WTC11 (cell line): ENCODE data around the gene VIT. TPM values are rescaled to one million over a fixed set of nuclear protein-coding genes. Genes with fewer than 3 reads are reported as not detected.

Experiments
- ATAC-seq: fragments of 200-7000 bp; cut with Tn5 transposase; 2 replicates; pipeline ENCODE4 v1.10.0; 2021; ENCODE audit warnings: mild to moderate bottlenecking, moderate library complexity
- Bru-seq: library from RNA; stranded (reverse); fragments of 400-500 nt; gene quantifications from one replicate; lab custom pipeline; 2021; lab: Mats Ljungman, UMichigan
- CTCF ChIA-PET: fragments of 300-600 bp; sonication (Branson Sonifier 250); formaldehyde crosslinking; loops from one replicate; lab custom pipeline; 2021; ENCODE audit warnings: antibody characterized with exemption; lab: Charles Lee
- POLR2A ChIA-PET: fragments of 350-600 bp; sonication (Branson Sonifier 250); formaldehyde crosslinking; loops from one replicate; lab custom pipeline; 2021; ENCODE audit warnings: antibody characterized with exemption; lab: Charles Lee
- DNase-seq: peaks from one replicate; pipeline ENCODE4 v3.0.0; 2021; ENCODE audit warnings: low spot score
- H3K27ac Mint-ChIP-seq: 2 replicates; pipeline ENCODE4 v1.8.0; 2021; ENCODE audit warnings: mixed read lengths
- H3K27me3 Mint-ChIP-seq: 2 replicates; pipeline ENCODE4 v1.8.0; 2021; ENCODE audit warnings: low read depth, mild to moderate bottlenecking, moderate library complexity, mixed read lengths
- H3K36me3 Mint-ChIP-seq: 2 replicates; pipeline ENCODE4 v1.8.0; 2021; ENCODE audit warnings: mixed read lengths
- H3K4me1 Mint-ChIP-seq: 2 replicates; pipeline ENCODE4 v1.8.0; 2022; ENCODE audit warnings: mixed read lengths
- H3K4me3 Mint-ChIP-seq: 2 replicates; pipeline ENCODE4 v1.8.0; 2021; ENCODE audit warnings: mild to moderate bottlenecking, moderate library complexity, mixed read lengths
- H3K9me3 Mint-ChIP-seq: 2 replicates; pipeline ENCODE4 v1.8.0; 2021; ENCODE audit warnings: mixed read lengths
- AFF4 ChIP-seq: sonication (generic); formaldehyde crosslinking; IDR thresholded peaks from 2 replicates; pipeline ENCODE4 v1.8.1; 2023; ENCODE audit warnings: mild to moderate bottlenecking, missing genetic modification reagents, borderline replicate concordance
- ELF4 ChIP-seq: sonication (generic); formaldehyde crosslinking; IDR thresholded peaks from 2 replicates; pipeline ENCODE4 v1.8.1; 2022; ENCODE audit warnings: low read depth, mild to moderate bottlenecking, moderate library complexity, missing genetic modification reagents
- JAZF1 ChIP-seq: fragments of 250-450 bp; sonication (Bioruptor Pico); IDR thresholded peaks from 2 replicates; pipeline ENCODE4 v1.9.0; 2021; ENCODE audit warnings: moderate library complexity, mild to moderate bottlenecking, inconsistent platforms
- MLX ChIP-seq: sonication (generic); formaldehyde crosslinking; IDR thresholded peaks from 2 replicates; pipeline ENCODE4 v1.8.1; 2023; ENCODE audit warnings: mild to moderate bottlenecking, missing genetic modification reagents, moderate library complexity
- MYBL2 ChIP-seq: sonication (generic); formaldehyde crosslinking; IDR thresholded peaks from 2 replicates; pipeline ENCODE4 v1.8.1; 2023; ENCODE audit warnings: mild to moderate bottlenecking, moderate library complexity, missing genetic modification reagents
- NFATC4 ChIP-seq: fragments of 250-450 bp; sonication (Bioruptor Pico); IDR thresholded peaks from 2 replicates; pipeline ENCODE4 v1.9.0; 2021; ENCODE audit warnings: mild to moderate bottlenecking
- NFE2L1 ChIP-seq: sonication (generic); formaldehyde crosslinking; IDR thresholded peaks from 2 replicates; pipeline ENCODE4 v1.8.1; 2023; ENCODE audit warnings: missing genetic modification reagents
- NR3C1 ChIP-seq: sonication (generic); formaldehyde crosslinking; conservative IDR thresholded peaks from 2 replicates; pipeline ENCODE4 v1.8.1; 2023; ENCODE audit warnings: low read depth, mild to moderate bottlenecking, missing genetic modification reagents
- OVOL2 ChIP-seq: fragments of 250-450 bp; sonication (Bioruptor Pico); IDR thresholded peaks from 2 replicates; pipeline ENCODE4 v1.9.0; 2021; ENCODE audit warnings: mild to moderate bottlenecking, borderline replicate concordance
- RELA ChIP-seq: sonication (generic); formaldehyde crosslinking; IDR thresholded peaks from 2 replicates; pipeline ENCODE4 v1.8.1; 2022; ENCODE audit warnings: missing genetic modification reagents, mild to moderate bottlenecking, borderline replicate concordance
- SMAD4 ChIP-seq: sonication (generic); formaldehyde crosslinking; IDR thresholded peaks from 2 replicates; pipeline ENCODE4 v1.8.0; 2022; ENCODE audit warnings: mild to moderate bottlenecking, missing genetic modification reagents
- ZBTB21 ChIP-seq: sonication (generic); formaldehyde crosslinking; IDR thresholded peaks from 2 replicates; pipeline ENCODE4 v1.8.1; 2023; ENCODE audit warnings: mild to moderate bottlenecking, missing genetic modification reagents, borderline replicate concordance
- ZNF396 ChIP-seq: fragments of 250-450 bp; sonication (Bioruptor Pico); IDR thresholded peaks from 2 replicates; pipeline ENCODE4 v1.8.0; 2021; ENCODE audit warnings: mild to moderate bottlenecking, moderate library complexity, borderline replicate concordance
- ZNF425 ChIP-seq: fragments of 250-450 bp; sonication (Bioruptor Pico); conservative IDR thresholded peaks from 2 replicates; pipeline ENCODE4 v1.9.0; 2021; ENCODE audit warnings: mild to moderate bottlenecking
- long read RNA-seq, 3 experiments: library from RNA in 1 of 3; library from capped mRNA in 1 of 3; library from polyadenylated mRNA in 1 of 3; unstranded in 2 of 3; stranded (forward) in 1 of 3; transcript quantifications; one replicate each; pipeline ENCODE4 v2.0.0, GENCODE V29; 2021
- total RNA-seq: library from RNA; stranded (reverse); gene quantifications from 3 replicates; pipeline ENCODE4 v1.2.3, GENCODE V29; 2021

Gene VIT
- total RNA-seq = 0.11 to 0.46 TPM (median 0.27 TPM) in 3 replicates
- Bru-seq, nascent RNA = percentile 10 among the genes with signal in this experiment
- long read RNA-seq, experiment 1 = 0 reads
- long read RNA-seq, experiment 2 = 0 reads
- long read RNA-seq, experiment 3, partial matches to known transcripts = 0 of 2 reads
- long read RNA-seq, experiment 3, other reads (novel, unspliced or antisense) = 2 of 2 reads

- H3K36me3 Mint-ChIP-seq = no peaks in the 10 kb centered on the region
- H3K27ac Mint-ChIP-seq = no peak within 1 kb of the TSS
- CTCF ChIA-PET = interaction anchor here (0.5 to 4.8 kb wide), 4 partner anchors 32 to 127 kb away, joined by 3 to 29 read pairs (median 10); no protein-coding TSS in a partner anchor
These were observed at the start of gene VIT for GRCh38 chr2:36696533-36696932. VIT (plus strand) TSS chr2:36696707; CDS start chr2:36716371, 19,664 bp downstream.

GRCh38 chr2:36650031-36650829 lies 46.3 kb upstream of the VIT start:
- CTCF ChIA-PET = interaction anchor here (1.0 to 1.1 kb wide), 3 partner anchors 9 to 135 kb away, joined by 3 to 7 read pairs (median 4); no protein-coding TSS in a partner anchor
- no peak for TF ChIP-seq AFF4 (CRISPR knock-in tag)
- no peak for TF ChIP-seq ZBTB21 (CRISPR knock-in tag)
- TF ChIP-seq JAZF1 (CRISPR knock-in tag) = no peak
- TF ChIP-seq ZNF425 (CRISPR knock-in tag) = no peak
- ATAC-seq (peak; percentile 88), DNase-seq (no peak)
- POLR2A ChIA-PET = no interaction called here
- Mint-ChIP-seq H3K4me1 (peaks cover 9% of the 10 kb centered on the region), H3K27ac (peak overlapping the region; percentile 32; the same call in 1 of the 2 replicates), H3K4me3 (no peak overlapping the region), H3K9me3 (peaks cover 14% of the 10 kb centered on the region), H3K36me3 (peaks cover 5% of the 10 kb centered on the region), H3K27me3 (no peaks in the 10 kb centered on the region)

More at GRCh38 chr2:36696533-36696932, at the start of gene VIT:
- TF ChIP-seq NFATC4 (CRISPR knock-in tag) (no peak), NR3C1 (CRISPR knock-in tag) (no peak), MYBL2 (CRISPR knock-in tag) (no peak), ZNF396 (CRISPR knock-in tag) (no peak), RELA (no peak)
- DNase-seq = no peak
- no peaks in the 10 kb centered on the region for H3K27me3 Mint-ChIP-seq
- no peak for ATAC-seq
- no peaks in the 10 kb centered on the region for H3K9me3 Mint-ChIP-seq
- peaks cover 26% of the 10 kb centered on the region for H3K4me1 Mint-ChIP-seq
- POLR2A ChIA-PET = no interaction called here
- no peak within 1 kb of the TSS for H3K4me3 Mint-ChIP-seq

GRCh38 chr2:36653155-36653554 lies 43.4 kb upstream of the VIT start:
- no peak for DNase-seq
- H3K9me3 Mint-ChIP-seq = peaks cover 12% of the 10 kb centered on the region; the same call in 1 of the 2 replicates
- H3K4me3 Mint-ChIP-seq = no peak overlapping the region
- POLR2A ChIA-PET = no interaction called here
- H3K27me3 Mint-ChIP-seq = no peaks in the 10 kb centered on the region
- no peaks in the 10 kb centered on the region for H3K36me3 Mint-ChIP-seq
- no peak overlapping the region for H3K27ac Mint-ChIP-seq
- CTCF ChIA-PET = no interaction called here
- no peak for ATAC-seq
- H3K4me1 Mint-ChIP-seq = peaks cover 9% of the 10 kb centered on the region
- TF ChIP-seq MLX (CRISPR knock-in tag) = no peak
- TF ChIP-seq ELF4 (CRISPR knock-in tag) = no peak
- no peak for TF ChIP-seq NFE2L1 (CRISPR knock-in tag)
- no peak for TF ChIP-seq SMAD4
- no peak for TF ChIP-seq OVOL2
